HepG2 (cell line): ENCODE data around the gene IFT52.

ENCODE experiments used
- CTCF ChIP-seq: sonication (generic); formaldehyde crosslinking; IDR thresholded peaks from 2 replicates; pipeline ENCODE4 v1.5.0; 2020; ENCODE audit warnings: mild to moderate bottlenecking, missing genetic modification reagents, moderate library complexity
- ELK4 ChIP-seq: sonication (generic); formaldehyde crosslinking; IDR thresholded peaks from 2 replicates; pipeline ENCODE4 v1.9.0; 2021; ENCODE audit warnings: missing genetic modification reagents, borderline replicate concordance
- EZH2 ChIP-seq: conservative IDR thresholded peaks from 2 replicates; pipeline ENCODE4 v1.6.1; 2012; ENCODE audit warnings: mild to moderate bottlenecking, low read depth, low read length, moderate library complexity
- FOXA1 ChIP-seq, 2 experiments: fragments of 450-650 bp in 1 of 2; sonication (generic) in 1 of 2; formaldehyde crosslinking in 1 of 2; IDR thresholded peaks; 2 replicates each; pipeline versions ENCODE4 v1.4.0 to v1.6.1; 2016 to 2020; ENCODE audit warnings: missing genetic modification reagents in 1 of 2
- MTA3 ChIP-seq: sonication (generic); formaldehyde crosslinking; IDR thresholded peaks from 2 replicates; pipeline ENCODE4 v1.4.0; 2020; ENCODE audit warnings: missing genetic modification reagents
- NFYB ChIP-seq: sonication (generic); formaldehyde crosslinking; IDR thresholded peaks from 2 replicates; pipeline ENCODE4 v1.4.0; 2020; ENCODE audit warnings: missing genetic modification reagents
- PBX3 ChIP-seq: sonication (generic); formaldehyde crosslinking; IDR thresholded peaks from 2 replicates; pipeline ENCODE4 v1.8.1; 2023; ENCODE audit warnings: missing genetic modification reagents, inconsistent platforms, borderline replicate concordance

GRCh38 chr20:43590392-43591303 is at the start of gene IFT52:
- TF ChIP-seq ELK4 (CRISPR knock-in tag) (no peak), FOXA1 (IDR thresholded peaks at IDR 0.05) (no peak), FOXA1 (CRISPR knock-in tag; IDR thresholded peaks at IDR 0.05) (peak; percentile 50; the same call in 1 of the 2 replicates), EZH2 (no peak), NFYB (CRISPR knock-in tag) (peak; percentile 54), CTCF (peak; percentile 35), MTA3 (no peak), PBX3 (CRISPR knock-in tag) (0 out of 2 replicates have a peak, but pooled peaks have one; percentile 17)
